Measurements from ENCODE around the gene ZIC2.

Gene ZIC2

GRCh38 chr13:99985886-99986527, 4.4 kb downstream of the ZIC2 start:
- DNase-seq (ENCODE audit: low read depth in 2 of 2) = no peak

GRCh38 chr13:99986741-99987140, 5.2 kb downstream of the ZIC2 start:
- DNase-seq (ENCODE audit: low read depth in 2 of 2) = no peak

- DNase-seq (ENCODE audit: low read depth in 2 of 2) = no peak
Observed at GRCh38 chr13:99987154-99988019, 5.8 kb downstream of the ZIC2 start.

GRCh38 chr13:99988529-99989275, 7.1 kb downstream of the ZIC2 start:
- DNase-seq (ENCODE audit: low read depth in 2 of 2) = no peak

- no peak for DNase-seq (ENCODE audit: low read depth in 2 of 2)
Observed at GRCh38 chr13:99989276-99990125, 7.9 kb downstream of the ZIC2 start.

- DNase-seq (ENCODE audit: low read depth in 2 of 2) = no peak
Observed at GRCh38 chr13:99990126-99990977, 8.8 kb downstream of the ZIC2 start.

GRCh38 chr13:99991013-99991827, 9.6 kb downstream of the ZIC2 start:
- DNase-seq (ENCODE audit: low read depth in 2 of 2) = no peak

GRCh38 chr13:99991828-99992775, 10.5 kb downstream of the ZIC2 start:
- DNase-seq (ENCODE audit: low read depth in 2 of 2) = no peak

- no peak for DNase-seq (ENCODE audit: low read depth in 2 of 2)
Observed at GRCh38 chr13:99992949-99993351, 11.4 kb downstream of the ZIC2 start.

GRCh38 chr13:99993660-99994637, 12.4 kb downstream of the ZIC2 start:
- DNase-seq (ENCODE audit: low read depth in 2 of 2) = no peak

GRCh38 chr13:99994638-99995020, 13.0 kb downstream of the ZIC2 start:
- no peak for DNase-seq (ENCODE audit: low read depth in 2 of 2)

- DNase-seq (ENCODE audit: low read depth in 2 of 2) = no peak
Observed at GRCh38 chr13:99995104-99995588, 13.6 kb downstream of the ZIC2 start.

- DNase-seq (ENCODE audit: low read depth in 2 of 2) = no peak
Observed at GRCh38 chr13:99995589-99996380, 14.2 kb downstream of the ZIC2 start.

GRCh38 chr13:99996381-99996973, 14.9 kb downstream of the ZIC2 start:
- no peak for DNase-seq (ENCODE audit: low read depth in 2 of 2)

GRCh38 chr13:99997702-99998214, 16.2 kb downstream of the ZIC2 start:
- no peak for DNase-seq (ENCODE audit: low read depth in 2 of 2)

GRCh38 chr13:99998261-99998660, 16.7 kb downstream of the ZIC2 start:
- no peak for DNase-seq (ENCODE audit: low read depth in 2 of 2)

Measured in activated CD8-positive, alpha-beta memory T cell treated with anti-CD3 and anti-CD28 coated beads for 4 hours (primary cell).